ENCODE results near the gene STPG1.

The STPG1 gene

GRCh38 chr1:24386931-24387330 is 26.7 kb downstream of the STPG1 start:
- no peak overlapping the region for H3K4me3 ChIP-seq
- H3K36me3 ChIP-seq: no peaks in the 10 kb centered on the region
- H3K27me3 ChIP-seq: peaks cover 0 to 5% of the 10 kb centered on the region in 2 donors
- TF ChIP-seq CTCF (IDR thresholded peaks at IDR 0.05): no peak
- intact Hi-C loops (cut with DNase I; ENCODE audit: low total_unique reads): no loop called here
- DNase-seq: no peak
- H3K4me1 ChIP-seq: peaks cover 0 to under 1% (median 0%) of the 10 kb centered on the region in 4 donors
- no peak overlapping the region for H3K27ac ChIP-seq
- no peaks in the 10 kb centered on the region for H3K9me3 ChIP-seq

- H3K27ac ChIP-seq: no peak overlapping the region
- no peak for TF ChIP-seq CTCF (IDR thresholded peaks at IDR 0.05)
- no peak for DNase-seq
- peaks cover 0 to 5% of the 10 kb centered on the region in 2 donors for H3K27me3 ChIP-seq
- no peaks in the 10 kb centered on the region for H3K36me3 ChIP-seq
- no peak overlapping the region for H3K4me3 ChIP-seq
- no peaks in the 10 kb centered on the region for H3K4me1 ChIP-seq
- no peaks in the 10 kb centered on the region for H3K9me3 ChIP-seq
- intact Hi-C loops (cut with DNase I; ENCODE audit: low total_unique reads): no loop called here
These were observed 27.3 kb downstream of the STPG1 start for GRCh38 chr1:24386241-24386640.

- H3K4me1 ChIP-seq: no peaks in the 10 kb centered on the region
- intact Hi-C loops (cut with DNase I; ENCODE audit: low total_unique reads): no loop called here
- H3K9me3 ChIP-seq: no peaks in the 10 kb centered on the region
- no peaks in the 10 kb centered on the region for H3K36me3 ChIP-seq
- no peak overlapping the region for H3K4me3 ChIP-seq
- no peak for TF ChIP-seq CTCF (IDR thresholded peaks at IDR 0.05)
- peaks cover 0 to 5% of the 10 kb centered on the region in 2 donors for H3K27me3 ChIP-seq
- DNase-seq: no peak
- H3K27ac ChIP-seq: no peak overlapping the region
These were observed 28.2 kb downstream of the STPG1 start for GRCh38 chr1:24385160-24385940.

- intact Hi-C loops (cut with DNase I; ENCODE audit: low total_unique reads): no loop called here
- DNase-seq: no peak
- H3K4me3 ChIP-seq: no peak overlapping the region
These were observed 29.1 kb downstream of the STPG1 start for GRCh38 chr1:24384251-24385090.

More at GRCh38 chr1:24384251-24385090, 29.1 kb downstream of the STPG1 start:
- Histone ChIP-seq H3K27me3 (peaks cover 0 to 5% of the 10 kb centered on the region in 2 donors), H3K9me3 (no peaks in the 10 kb centered on the region), H3K36me3 (no peaks in the 10 kb centered on the region), H3K27ac (no peak overlapping the region), H3K4me1 (no peaks in the 10 kb centered on the region)
- TF ChIP-seq CTCF (IDR thresholded peaks at IDR 0.05): no peak

Data from tibial artery (tissue), 4 donors.